ENCODE results near the gene ARHGEF2.
"Not testable (repeated sequence)": the region's sequence is repeated elsewhere in the genome, so short reads cannot be mapped to it uniquely, and the experiment has no call there.

Gene ARHGEF2

DNA sequence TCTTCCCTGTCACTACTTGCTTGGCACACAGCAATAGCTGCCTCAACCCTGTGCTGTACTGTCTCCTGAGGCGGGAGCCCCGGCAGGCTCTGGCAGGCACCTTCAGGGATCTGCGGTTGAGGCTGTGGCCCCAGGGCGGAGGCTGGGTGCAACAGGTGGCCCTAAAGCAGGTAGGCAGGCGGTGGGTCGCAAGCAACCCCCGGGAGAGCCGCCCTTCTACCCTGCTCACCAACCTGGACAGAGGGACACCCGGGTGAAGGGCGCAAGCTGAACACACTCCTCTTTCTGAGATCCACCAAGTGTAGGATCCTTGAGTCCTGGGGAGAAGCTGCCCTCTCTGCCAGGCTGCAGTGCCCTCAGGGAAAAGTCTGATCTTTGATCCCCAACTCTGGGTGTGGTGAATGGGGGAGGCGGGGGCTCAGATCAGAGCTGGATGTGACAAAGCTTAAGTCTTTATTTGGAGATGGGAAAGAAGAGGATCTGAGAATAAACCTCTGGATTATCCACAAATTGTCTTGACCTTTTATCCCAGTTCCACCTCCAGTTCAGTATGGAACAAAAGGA is 35.7 kb downstream of the ARHGEF2 start:
- peak in 1 of 2 experiments; percentile 38 for DNase-seq

DNA sequence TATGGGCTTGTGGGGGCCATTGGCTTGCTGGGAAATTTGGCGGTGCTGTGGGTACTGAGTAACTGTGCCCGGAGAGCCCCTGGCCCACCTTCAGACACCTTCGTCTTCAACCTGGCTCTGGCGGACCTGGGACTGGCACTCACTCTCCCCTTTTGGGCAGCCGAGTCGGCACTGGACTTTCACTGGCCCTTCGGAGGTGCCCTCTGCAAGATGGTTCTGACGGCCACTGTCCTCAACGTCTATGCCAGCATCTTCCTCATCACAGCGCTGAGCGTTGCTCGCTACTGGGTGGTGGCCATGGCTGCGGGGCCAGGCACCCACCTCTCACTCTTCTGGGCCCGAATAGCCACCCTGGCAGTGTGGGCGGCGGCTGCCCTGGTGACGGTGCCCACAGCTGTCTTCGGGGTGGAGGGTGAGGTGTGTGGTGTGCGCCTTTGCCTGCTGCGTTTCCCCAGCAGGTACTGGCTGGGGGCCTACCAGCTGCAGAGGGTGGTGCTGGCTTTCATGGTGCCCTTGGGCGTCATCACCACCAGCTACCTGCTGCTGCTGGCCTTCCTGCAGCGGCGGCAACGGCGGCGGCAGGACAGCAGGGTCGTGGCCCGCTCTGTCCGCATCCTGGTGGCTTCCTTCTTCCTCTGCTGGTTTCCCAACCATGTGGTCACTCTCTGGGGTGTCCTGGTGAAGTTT is 36.4 kb downstream of the ARHGEF2 start:
- DNase-seq, result no peak

DNA sequence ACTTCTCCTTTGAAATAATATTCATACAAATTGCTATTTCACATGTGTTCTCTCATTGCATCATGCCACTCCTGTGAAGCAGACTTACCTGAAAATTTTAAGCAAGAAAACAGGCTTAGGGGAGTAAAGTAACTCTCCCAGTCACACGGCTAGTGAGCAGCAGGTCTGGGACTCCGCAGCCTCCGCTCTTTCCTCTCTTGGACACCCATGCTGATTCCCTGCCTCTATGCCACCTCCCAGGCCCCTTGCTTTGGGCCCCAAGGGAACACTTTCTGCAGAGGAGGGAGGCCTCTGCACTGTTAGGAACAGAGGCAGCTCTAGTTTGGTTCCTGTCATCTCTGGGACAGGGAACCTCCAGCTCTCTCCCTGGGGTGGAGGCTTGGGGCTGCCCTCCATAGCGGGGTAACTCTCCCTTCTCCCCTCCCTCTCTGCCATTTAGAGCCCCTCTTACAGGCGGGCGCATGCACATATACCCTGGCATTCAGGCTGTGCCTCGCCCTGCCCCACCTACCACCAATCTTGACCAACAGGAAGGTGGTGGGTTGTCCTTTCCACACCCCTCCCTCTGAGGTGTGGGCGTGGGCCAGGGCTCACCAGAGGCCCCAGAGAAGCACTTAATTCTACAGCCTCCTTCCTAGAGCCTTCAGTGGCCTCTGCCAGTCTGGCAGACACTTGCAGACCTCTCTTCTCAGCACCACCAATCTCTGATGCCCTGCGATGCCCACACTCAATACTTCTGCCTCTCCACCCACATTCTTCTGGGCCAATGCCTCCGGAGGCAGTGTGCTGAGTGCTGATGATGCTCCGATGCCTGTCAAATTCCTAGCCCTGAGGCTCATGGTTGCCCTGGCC is 37.1 kb downstream of the ARHGEF2 start, which contains the start of gene RXFP4:
Gene RXFP4 (plus strand): TSS at position 646 of the 852 bp plus-strand sequence. CDS start 72 bp downstream, at position 718.
- peak in 1 of 2 experiments; percentile 34 for DNase-seq

GRCh38 chr1:155940482-155940992 is 37.8 kb downstream of the ARHGEF2 start:
- DNase-seq, result no peak

DNA sequence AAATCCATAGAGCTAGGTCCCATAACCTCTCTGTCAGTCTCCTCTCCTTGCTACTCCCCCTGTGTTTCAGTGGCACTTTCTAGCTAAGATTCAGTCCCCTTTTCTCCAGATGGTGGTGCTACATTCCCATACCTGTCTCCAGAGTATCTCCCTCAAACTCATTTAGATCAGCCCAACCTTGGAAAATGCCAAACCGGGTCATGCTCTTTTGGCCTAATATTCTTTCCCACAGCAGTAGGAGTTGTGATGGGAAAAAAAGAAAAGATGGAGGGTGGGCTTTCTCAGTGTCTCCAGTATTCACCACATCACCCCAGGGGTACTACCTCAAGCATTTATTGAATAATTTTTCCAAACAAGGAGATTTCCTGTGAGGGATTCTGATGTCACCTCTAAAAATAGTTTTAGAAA is 40.1 kb downstream of the ARHGEF2 start:
- DNase-seq, result peak; percentile 81 to 91

DNA sequence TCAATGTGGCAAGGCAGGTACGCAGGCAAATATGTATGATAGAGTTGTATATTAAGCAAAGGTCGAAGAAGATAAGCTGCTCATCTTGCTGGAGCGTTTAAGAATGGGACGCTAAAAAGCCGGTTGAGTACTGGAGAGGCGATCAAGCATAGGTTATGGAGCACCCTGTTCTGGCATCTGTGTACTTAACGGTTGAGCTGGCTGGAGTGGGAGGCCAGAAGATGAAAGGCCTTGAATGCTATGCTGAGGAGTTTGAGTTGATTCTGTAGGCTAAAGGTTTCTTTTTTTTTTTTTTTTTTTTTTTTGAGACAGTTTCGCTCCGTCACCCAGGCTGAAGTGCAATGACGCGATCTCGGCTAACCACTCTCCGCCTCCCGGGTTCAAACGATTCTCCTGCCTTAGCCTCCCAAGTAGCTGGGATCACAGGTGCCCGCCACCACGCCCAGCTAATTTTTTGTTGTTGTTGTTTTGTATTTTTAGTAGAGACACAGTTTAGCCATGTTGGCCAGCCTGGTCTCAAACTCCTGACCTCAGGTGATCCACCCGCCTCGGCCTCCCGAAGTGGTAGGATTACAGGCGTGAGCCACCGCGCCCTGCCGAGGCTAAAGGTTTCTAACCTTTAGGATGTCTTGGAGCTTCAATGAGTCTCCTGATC is 43.3 kb downstream of the ARHGEF2 start:
- DNase-seq, result peak; percentile 69 to 72

- peak; percentile 100 for DNase-seq
Measured at GRCh38 chr1:155934097-155934935, 44.0 kb downstream of the ARHGEF2 start, which contains the start of gene KHDC4. Gene KHDC4, minus strand, starts transcription at chr1:155934413. Its CDS starts 40 bp downstream, at chr1:155934373.

- DNase-seq, result peak in 1 of 2 experiments; percentile 27
Measured at GRCh38 chr1:155933591-155934096, 44.7 kb downstream of the ARHGEF2 start.

- no peak for DNase-seq
Measured at GRCh38 chr1:155932487-155932886, 45.9 kb downstream of the ARHGEF2 start.

DNA sequence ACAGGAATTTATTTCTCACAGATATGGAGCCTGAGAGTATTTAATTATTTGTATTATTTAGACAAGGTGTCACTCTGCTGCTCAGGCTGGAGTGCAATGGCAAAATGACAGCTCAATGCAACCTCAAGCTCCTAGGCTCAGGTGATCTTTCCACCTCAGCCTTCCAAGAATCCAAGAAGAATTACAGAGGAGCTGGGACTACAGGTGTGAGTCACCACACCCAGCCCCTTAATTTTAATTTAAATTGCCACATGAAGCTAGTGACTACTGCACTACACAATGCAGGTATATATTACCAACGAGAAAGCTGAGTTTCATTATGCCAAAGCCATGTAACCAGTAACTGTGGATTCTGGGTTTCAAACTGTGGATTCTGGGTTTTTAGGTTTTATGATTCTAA is 46.3 kb downstream of the ARHGEF2 start:
- DNase-seq, result no peak

- no peak for DNase-seq
Measured at GRCh38 chr1:155931332-155932038, 46.9 kb downstream of the ARHGEF2 start.

DNA sequence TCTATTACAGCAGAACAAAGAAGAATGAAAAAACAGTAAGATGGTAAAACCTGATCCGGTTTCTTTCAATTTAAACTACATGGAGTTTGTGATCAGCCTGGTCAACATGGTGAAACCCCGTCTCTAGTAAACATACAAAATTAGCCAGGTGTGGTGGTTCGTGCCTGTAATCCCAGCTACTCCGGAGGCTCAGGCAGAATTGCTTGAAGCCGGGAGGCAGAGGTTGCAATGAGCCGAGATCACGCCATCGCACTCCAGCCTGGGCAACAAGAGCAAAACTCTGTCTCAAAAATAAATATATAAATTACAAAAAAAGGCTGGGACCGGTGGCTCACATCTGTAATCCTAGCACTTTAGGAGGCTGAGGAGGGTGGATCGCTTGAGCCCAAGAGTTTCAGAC is 47.6 kb downstream of the ARHGEF2 start:
- not testable (repeated sequence) for DNase-seq

DNA sequence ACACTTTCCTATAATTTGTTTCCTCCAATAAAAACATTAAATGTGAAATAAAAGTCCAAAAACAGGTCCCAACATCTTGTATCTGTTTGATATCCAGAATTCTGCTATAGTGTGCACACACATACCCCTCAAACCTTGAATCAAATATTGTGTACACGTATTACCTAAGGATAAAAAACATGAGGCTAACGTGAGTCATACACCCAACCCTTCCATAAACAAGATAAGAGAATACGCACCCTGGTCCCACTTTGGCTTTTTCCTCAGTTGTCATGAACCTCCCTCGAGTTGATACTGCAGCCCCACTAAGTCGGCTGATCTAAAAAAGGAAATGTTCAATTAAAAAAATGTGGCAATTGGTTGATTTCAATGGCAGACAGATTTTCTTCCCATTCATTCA is 49.3 kb downstream of the ARHGEF2 start:
- DNase-seq, result no peak

DNA sequence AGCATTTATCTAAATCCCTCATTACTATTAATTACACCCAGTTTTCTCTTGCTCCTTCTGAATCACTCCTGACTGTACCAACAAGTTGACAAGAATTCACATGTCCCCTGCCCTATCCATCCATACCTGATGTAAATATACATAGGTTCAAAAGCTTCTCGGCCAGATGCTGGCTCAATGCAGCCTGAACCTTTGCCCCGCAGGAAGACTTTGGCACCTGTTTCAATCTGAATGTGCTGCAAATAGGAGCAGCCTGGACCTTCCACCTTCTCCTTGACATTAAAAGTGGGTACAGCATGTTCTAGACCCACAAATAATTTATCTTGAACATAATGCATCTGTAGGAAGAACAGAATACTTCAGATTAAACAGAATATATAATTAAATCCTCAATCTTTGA is 52.8 kb downstream of the ARHGEF2 start:
- DNase-seq, result no peak

GRCh38 chr1:155920717-155921116 is 57.6 kb downstream of the ARHGEF2 start:
- DNase-seq, result no peak

- no peak for DNase-seq
Measured at GRCh38 chr1:155919801-155920200, 58.5 kb downstream of the ARHGEF2 start.

DNA sequence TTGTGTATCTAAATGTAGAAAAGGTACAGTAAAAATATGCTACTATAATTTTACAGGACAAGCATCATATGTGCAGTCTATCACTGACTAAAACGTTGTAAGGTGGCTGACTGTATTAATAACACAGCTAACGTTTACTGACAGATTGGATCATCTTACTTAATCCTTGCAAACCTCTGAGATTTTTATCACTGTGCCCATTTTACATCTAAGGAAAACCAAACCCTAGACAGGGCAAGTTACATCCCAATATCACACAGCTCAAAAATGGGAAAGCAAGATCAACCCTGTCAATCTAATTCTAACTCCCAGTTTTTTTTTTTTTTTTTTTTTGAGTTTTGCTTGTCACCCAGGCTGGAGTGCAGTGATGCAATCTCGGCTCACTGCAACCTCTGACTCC is 59.7 kb downstream of the ARHGEF2 start:
- DNase-seq, result no peak

- DNase-seq, result no peak
Measured at GRCh38 chr1:155913969-155914757, 64.2 kb downstream of the ARHGEF2 start.

DNA sequence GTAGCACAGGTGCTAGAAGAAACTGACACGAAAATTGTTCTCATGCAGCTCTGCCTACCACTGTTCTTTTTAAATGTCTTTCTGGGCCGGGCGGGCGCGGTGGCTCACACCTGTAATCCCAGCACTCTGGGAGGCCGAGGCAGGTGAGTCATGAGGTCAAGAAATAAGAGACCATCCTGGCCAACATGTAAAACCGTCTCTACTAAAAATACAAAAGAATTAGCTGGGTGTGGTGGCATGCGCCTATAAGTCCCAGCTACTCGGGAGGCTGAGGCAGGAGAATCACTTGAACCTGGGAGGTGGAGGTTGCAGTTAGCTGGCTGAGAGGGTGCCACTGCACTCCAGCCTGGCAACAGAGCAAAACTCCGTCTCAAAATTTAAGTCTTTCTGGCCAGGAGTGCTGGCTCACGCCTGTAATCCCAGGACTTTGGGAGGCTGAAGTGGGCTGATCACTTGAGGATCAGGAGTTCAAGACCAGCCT is 66.3 kb downstream of the ARHGEF2 start:
- no peak for DNase-seq
